ENCODE results near the gene EIF4E1B. TPM values are rescaled to one million over a fixed set of nuclear protein-coding genes. Genes with fewer than 3 reads are reported as not detected.

The EIF4E1B gene
- total RNA-seq, 1 donor from 2014 or later, result not detected

- DNase-seq, result no peak
- Mint-ChIP-seq H3K9me3 (ENCODE audit: unreplicated experiment) (peaks cover 12% of the 10 kb centered on the region), H3K27ac (ENCODE audit: unreplicated experiment) (no peak overlapping the region), H3K4me3 (ENCODE audit: unreplicated experiment) (no peak overlapping the region), H3K36me3 (ENCODE audit: unreplicated experiment) (no peaks in the 10 kb centered on the region), H3K4me1 (ENCODE audit: low read depth, unreplicated experiment) (peaks cover 36% of the 10 kb centered on the region), H3K27me3 (ENCODE audit: unreplicated experiment) (peaks cover 5% of the 10 kb centered on the region)
- no peak for TF ChIP-seq CTCF (IDR thresholded peaks at IDR 0.05; ENCODE audit: partially characterized antibody, unreplicated experiment)
Observed at GRCh38 chr5:176694631-176695030, 64.2 kb downstream of the EIF4E1B start.

GRCh38 chr5:176695073-176695472 is 64.6 kb downstream of the EIF4E1B start:
- no peak for TF ChIP-seq CTCF (IDR thresholded peaks at IDR 0.05; ENCODE audit: partially characterized antibody, unreplicated experiment)
- Mint-ChIP-seq H3K4me1 (ENCODE audit: low read depth, unreplicated experiment) (peaks cover 38% of the 10 kb centered on the region), H3K36me3 (ENCODE audit: unreplicated experiment) (no peaks in the 10 kb centered on the region), H3K9me3 (ENCODE audit: unreplicated experiment) (peaks cover 12% of the 10 kb centered on the region), H3K27me3 (ENCODE audit: unreplicated experiment) (peaks cover 5% of the 10 kb centered on the region), H3K4me3 (ENCODE audit: unreplicated experiment) (no peak overlapping the region), H3K27ac (ENCODE audit: unreplicated experiment) (no peak overlapping the region)
- no peak for DNase-seq

Small RNAs within 50 kb of the gene (microRNA-seq; reads per million reads assigned to microRNA genes)
- not detected for gene MIR4281 (ENCODE audit: unreplicated experiment)

Other genes starting within 250 kb of the EIF4E1B start
- 18.6 TPM for gene NOP16, start 242.1 kb upstream of the EIF4E1B start, total RNA-seq (ENCODE audit: unreplicated experiment)
- gene HIGD2A, start 241.9 kb upstream of the EIF4E1B start, total RNA-seq (ENCODE audit: unreplicated experiment), result 103 TPM
- gene CLTB, start 214.1 kb upstream of the EIF4E1B start, total RNA-seq (ENCODE audit: unreplicated experiment), result 83.8 TPM
- 52.9 TPM for gene FAF2, start 182.3 kb upstream of the EIF4E1B start, total RNA-seq (ENCODE audit: unreplicated experiment)
- 322 TPM for gene RNF44, start 93.3 kb upstream of the EIF4E1B start, total RNA-seq (ENCODE audit: unreplicated experiment)
- 0.29 TPM for gene CDHR2, start 81.3 kb upstream of the EIF4E1B start, total RNA-seq (ENCODE audit: unreplicated experiment)
- gene GPRIN1, start 20.5 kb upstream of the EIF4E1B start, total RNA-seq (ENCODE audit: unreplicated experiment), result 72.3 TPM
- 3.7 TPM for gene SNCB, start 141 bp upstream of the EIF4E1B start, total RNA-seq (ENCODE audit: unreplicated experiment)
- gene TSPAN17, start 16.8 kb downstream of the EIF4E1B start, total RNA-seq (ENCODE audit: unreplicated experiment), result 97.2 TPM
- gene UNC5A, start 179.9 kb downstream of the EIF4E1B start, total RNA-seq (ENCODE audit: unreplicated experiment), result 5.6 TPM

All from glutamatergic neuron (in vitro differentiated cells).